Brain microvascular endothelial cell (primary cell): ENCODE data around the gene SIX3.

Experiments
- DNase-seq: peaks from one replicate; pipeline ENCODE4 v3.0.0-alpha.2; 2020
- H3K27ac ChIP-seq: fragments of 250-450 bp; sonication (Bioruptor Pico); 2 replicates; pipeline ENCODE4 v1.5.1; 2020; ENCODE audit warnings: mild to moderate bottlenecking, moderate library complexity
- H3K27me3 ChIP-seq: fragments of 250-450 bp; sonication (Bioruptor Pico); replicated peaks from 2 replicates; pipeline ENCODE4 v1.5.1; 2020; ENCODE audit warnings: mild to moderate bottlenecking
- H3K36me3 ChIP-seq: fragments of 250-450 bp; sonication (Bioruptor Pico); replicated peaks from 2 replicates; pipeline ENCODE4 v1.5.1; 2020; ENCODE audit warnings: mild to moderate bottlenecking
- H3K4me3 ChIP-seq: 2 replicates; pipeline ENCODE4 v1.5.1; 2011; ENCODE audit warnings: low read depth, mild to moderate bottlenecking, control low read depth, low read length, moderate library complexity
- in situ Hi-C: cut with HindIII; loops from 2 replicates; pipeline ENCODE4 v1.10.0; 2017; ENCODE audit warnings: low sequenced_read_pairs, low pct_ligation_motif_present
- TF ChIP-seq, protein P1 (sequence below): IDR thresholded peaks from 2 replicates; pipeline ENCODE4 v1.5.1; 2011; ENCODE audit warnings: low read depth, mild to moderate bottlenecking, moderate library complexity, low read length, control low read depth, inconsistent platforms; ENCODE audit errors: missing control alignments

The SIX3 gene

DNA sequence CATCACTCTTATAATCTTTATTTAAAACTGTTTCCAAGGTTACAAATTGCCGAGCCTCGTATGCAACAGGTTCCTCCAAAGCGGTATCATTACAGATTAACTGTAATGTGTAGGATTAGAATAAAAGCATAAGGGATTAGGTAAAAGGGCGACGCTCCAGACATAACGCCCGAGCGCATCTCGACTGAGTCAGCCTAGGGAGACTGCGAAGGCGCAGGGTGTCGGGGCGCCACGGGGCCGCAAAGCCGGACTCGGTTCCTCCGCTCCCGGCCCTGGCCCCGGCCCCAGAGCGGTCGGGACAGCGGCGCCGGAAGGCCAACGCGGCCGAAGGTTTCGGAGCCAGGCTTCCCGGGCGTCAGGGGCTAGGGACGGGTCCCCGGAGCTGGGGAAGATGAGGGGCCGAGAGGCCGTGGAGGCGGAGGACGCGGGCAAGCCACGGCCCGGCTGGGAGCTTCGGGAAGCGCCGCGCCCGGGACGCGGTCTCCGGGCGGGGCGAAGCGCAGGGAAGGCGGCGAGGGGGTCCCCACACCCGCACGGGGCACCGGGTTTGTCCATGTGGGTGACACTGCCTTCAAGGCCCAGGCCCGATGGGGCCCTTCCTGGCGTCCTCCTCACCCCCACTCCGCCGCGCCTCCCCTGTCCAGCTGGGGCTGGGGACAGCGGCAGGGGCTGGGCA lies 12.9 kb upstream of the SIX3 start:
- in situ Hi-C loops, result no loop called here
- TF ChIP-seq, protein P1, sequence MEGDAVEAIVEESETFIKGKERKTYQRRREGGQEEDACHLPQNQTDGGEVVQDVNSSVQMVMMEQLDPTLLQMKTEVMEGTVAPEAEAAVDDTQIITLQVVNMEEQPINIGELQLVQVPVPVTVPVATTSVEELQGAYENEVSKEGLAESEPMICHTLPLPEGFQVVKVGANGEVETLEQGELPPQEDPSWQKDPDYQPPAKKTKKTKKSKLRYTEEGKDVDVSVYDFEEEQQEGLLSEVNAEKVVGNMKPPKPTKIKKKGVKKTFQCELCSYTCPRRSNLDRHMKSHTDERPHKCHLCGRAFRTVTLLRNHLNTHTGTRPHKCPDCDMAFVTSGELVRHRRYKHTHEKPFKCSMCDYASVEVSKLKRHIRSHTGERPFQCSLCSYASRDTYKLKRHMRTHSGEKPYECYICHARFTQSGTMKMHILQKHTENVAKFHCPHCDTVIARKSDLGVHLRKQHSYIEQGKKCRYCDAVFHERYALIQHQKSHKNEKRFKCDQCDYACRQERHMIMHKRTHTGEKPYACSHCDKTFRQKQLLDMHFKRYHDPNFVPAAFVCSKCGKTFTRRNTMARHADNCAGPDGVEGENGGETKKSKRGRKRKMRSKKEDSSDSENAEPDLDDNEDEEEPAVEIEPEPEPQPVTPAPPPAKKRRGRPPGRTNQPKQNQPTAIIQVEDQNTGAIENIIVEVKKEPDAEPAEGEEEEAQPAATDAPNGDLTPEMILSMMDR, result no peak
- Histone ChIP-seq H3K27ac (no peak overlapping the region), H3K4me3 (no peak overlapping the region), H3K27me3 (peaks cover 93% of the 10 kb centered on the region), H3K36me3 (no peaks in the 10 kb centered on the region)
- DNase-seq, result no peak

DNA sequence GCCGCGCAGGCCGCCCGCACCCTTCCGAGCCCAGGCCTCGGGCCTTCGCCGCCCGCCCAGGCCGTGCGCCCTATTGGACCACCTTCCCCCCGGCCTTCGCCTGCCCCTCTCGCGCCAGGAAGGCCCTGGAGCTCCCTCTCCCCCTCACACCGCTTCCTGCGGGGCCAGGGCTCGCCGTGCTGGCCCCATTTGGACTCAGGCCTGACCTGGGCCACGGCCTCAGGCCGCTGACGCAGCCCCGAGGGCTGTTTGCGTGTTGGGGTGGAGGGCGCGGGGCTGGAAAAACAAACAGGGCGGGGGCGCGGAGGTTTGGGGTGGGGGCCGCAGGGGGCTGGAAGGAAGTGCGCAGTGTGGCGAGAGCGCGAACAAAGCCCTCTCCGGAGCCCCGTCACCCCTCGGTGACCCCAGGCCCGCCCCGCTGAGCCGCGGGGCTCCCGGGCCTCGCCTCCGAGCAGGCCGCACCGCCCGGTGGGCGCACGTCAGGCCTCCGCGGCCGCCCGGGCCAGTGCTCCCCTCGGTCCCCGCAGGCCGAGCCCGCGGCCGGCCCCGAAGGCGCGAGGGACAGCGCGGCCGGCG lies 12.3 kb upstream of the SIX3 start:
- in situ Hi-C loops, result no loop called here
- no peak for DNase-seq
- Histone ChIP-seq H3K4me3 (no peak overlapping the region), H3K27me3 (peaks cover 96% of the 10 kb centered on the region), H3K36me3 (no peaks in the 10 kb centered on the region), H3K27ac (no peak overlapping the region)
- TF ChIP-seq, protein P1, result no peak

DNA sequence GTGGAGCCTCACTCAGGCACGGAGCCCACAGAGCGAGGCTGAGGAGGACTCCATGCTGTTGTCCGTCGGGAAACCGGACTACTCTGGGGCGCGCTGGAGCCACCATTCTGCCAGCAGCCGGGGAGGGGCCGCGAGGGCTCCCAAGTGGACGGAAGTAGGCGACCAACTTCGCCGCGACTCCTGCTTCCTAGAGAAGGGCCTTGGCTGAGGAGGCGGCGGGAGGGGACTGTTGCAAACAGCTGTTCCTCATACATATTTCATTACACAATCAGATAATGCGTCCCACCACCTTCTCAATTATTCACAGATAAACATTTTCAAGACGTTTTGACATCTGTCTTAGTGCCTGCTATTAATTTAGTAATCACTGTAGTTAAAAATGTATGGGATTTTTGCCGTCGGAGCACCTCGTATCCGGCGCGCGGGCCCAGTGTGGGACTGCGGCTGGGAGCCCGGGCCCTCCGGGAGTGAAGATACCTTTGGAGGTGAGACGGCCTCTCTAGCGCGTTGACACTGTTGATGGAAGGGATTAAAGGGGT lies 11.7 kb upstream of the SIX3 start:
- in situ Hi-C loops, result no loop called here
- H3K4me3 ChIP-seq, result no peak overlapping the region
- TF ChIP-seq, protein P1, result no peak
- no peak overlapping the region for H3K27ac ChIP-seq
- no peaks in the 10 kb centered on the region for H3K36me3 ChIP-seq
- no peak for DNase-seq
- peaks cover 93% of the 10 kb centered on the region for H3K27me3 ChIP-seq

DNA sequence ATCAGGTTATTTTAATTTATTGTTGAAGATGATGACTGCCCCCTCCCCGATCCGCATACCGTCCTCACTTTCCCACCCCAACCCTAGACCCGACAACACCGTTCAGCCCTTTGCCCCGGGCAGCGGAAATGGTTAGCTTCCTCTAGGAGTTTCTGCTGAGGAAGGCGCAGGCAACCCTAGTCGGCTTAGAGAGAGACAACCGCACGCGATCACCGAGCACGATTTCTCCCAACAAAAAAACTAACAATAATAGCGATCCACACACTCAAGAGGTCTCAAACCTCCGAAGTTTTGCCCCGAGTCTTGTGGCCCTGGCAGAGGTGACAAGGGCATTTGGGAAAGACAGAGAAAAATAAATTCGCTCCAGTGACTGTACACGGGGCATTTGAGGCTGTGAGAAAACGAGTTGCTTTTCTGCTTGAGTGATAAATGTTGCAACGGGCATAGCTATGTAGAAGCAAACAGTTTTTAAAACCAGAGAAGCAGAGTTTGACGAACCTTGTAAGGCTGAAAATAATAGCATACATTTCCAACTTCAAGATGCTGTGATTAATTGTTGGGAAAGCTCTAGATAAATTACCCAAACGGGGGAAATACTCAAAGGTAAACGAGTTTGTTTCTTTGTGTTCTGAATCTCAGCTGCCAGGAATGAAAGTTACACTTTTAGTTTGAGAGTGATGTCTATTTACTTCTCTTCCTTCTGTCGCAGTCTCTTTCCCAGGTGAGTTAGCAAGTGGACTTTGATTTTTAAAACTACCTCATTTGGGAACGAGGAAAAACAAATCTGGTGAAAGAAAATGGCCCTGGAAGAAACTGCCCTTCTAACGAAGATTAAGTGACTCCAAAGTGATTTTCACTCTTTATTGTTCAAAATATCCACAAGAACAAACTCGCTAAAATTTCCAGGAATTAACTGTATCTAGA lies 11.0 kb upstream of the SIX3 start:
- DNase-seq, result no peak
- H3K36me3 ChIP-seq, result no peaks in the 10 kb centered on the region
- no peak overlapping the region for H3K4me3 ChIP-seq
- H3K27me3 ChIP-seq, result peaks cover 93% of the 10 kb centered on the region
- H3K27ac ChIP-seq, result no peak overlapping the region
- TF ChIP-seq, protein P1, result no peak
- in situ Hi-C loops, result no loop called here

DNA sequence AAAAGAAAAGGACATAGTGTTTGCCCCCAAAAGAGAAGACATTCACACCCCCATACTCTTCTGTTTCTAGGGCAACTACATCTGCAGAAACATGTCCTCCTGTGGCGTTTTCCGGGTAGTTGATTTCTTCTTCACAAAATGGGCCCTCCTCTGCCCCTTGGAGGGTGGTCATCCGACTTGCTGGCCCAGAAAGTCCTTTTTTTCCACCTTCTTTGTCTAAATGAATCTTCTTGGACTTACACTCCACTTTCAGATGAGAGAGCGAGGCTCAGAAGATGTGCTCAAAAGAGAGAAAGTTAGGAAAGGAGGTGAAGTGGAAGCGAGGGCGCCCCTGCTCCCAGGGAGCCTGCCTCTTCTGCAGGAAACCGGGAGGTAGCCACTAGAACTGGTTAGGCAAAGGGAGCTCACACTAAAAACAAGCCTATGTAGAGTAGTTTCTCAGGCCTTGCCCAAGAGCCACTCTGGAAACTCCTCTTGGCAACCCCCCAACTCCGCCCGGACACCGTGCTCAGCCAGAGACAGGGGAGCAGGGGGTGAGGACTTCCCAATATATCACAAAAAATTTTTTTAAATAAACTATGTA lies 10.2 kb upstream of the SIX3 start:
- in situ Hi-C loops, result no loop called here
- H3K36me3 ChIP-seq, result no peaks in the 10 kb centered on the region
- H3K27me3 ChIP-seq, result peaks cover 92% of the 10 kb centered on the region
- no peak overlapping the region for H3K27ac ChIP-seq
- H3K4me3 ChIP-seq, result no peak overlapping the region
- TF ChIP-seq, protein P1, result no peak
- no peak for DNase-seq
